ENCODE results near the gene DNAJA2.

DNAJA2 gene

DNA sequence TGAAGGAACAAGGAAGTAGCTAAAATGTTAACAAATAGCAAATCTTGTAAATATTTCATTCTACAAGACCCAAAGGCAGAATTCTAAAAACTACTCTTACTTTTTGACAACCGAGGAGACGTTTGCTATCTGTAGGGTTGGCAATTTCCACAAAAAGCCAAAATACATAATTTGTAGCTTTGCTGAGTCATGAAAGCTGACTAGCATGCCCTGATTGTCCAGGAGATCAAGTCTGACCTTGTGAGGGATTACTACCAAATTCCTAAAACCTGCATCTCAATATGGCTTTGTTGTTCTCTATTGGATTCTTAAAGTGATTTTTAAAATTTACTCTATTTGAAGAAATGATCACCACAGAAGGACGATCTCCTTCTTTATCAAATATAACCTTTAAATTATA, 10.8 kb downstream of the DNAJA2 start:
- no peaks in the 10 kb centered on the region for H3K27me3 Mint-ChIP-seq (ENCODE audit: low read depth, poor library complexity)
- peak overlapping the region; percentile 4 for H3K27ac Mint-ChIP-seq
- no peak for DNase-seq
- TF ChIP-seq, protein P1, sequence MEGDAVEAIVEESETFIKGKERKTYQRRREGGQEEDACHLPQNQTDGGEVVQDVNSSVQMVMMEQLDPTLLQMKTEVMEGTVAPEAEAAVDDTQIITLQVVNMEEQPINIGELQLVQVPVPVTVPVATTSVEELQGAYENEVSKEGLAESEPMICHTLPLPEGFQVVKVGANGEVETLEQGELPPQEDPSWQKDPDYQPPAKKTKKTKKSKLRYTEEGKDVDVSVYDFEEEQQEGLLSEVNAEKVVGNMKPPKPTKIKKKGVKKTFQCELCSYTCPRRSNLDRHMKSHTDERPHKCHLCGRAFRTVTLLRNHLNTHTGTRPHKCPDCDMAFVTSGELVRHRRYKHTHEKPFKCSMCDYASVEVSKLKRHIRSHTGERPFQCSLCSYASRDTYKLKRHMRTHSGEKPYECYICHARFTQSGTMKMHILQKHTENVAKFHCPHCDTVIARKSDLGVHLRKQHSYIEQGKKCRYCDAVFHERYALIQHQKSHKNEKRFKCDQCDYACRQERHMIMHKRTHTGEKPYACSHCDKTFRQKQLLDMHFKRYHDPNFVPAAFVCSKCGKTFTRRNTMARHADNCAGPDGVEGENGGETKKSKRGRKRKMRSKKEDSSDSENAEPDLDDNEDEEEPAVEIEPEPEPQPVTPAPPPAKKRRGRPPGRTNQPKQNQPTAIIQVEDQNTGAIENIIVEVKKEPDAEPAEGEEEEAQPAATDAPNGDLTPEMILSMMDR (IDR thresholded peaks at IDR 0.05) = no peak
- no peaks in the 10 kb centered on the region for H3K4me1 Mint-ChIP-seq
- no peaks in the 10 kb centered on the region for H3K9me3 Mint-ChIP-seq
- no peak overlapping the region for H3K4me3 Mint-ChIP-seq
- peaks cover 79% of the 10 kb centered on the region for H3K36me3 Mint-ChIP-seq (ENCODE audit: low read depth)

DNA sequence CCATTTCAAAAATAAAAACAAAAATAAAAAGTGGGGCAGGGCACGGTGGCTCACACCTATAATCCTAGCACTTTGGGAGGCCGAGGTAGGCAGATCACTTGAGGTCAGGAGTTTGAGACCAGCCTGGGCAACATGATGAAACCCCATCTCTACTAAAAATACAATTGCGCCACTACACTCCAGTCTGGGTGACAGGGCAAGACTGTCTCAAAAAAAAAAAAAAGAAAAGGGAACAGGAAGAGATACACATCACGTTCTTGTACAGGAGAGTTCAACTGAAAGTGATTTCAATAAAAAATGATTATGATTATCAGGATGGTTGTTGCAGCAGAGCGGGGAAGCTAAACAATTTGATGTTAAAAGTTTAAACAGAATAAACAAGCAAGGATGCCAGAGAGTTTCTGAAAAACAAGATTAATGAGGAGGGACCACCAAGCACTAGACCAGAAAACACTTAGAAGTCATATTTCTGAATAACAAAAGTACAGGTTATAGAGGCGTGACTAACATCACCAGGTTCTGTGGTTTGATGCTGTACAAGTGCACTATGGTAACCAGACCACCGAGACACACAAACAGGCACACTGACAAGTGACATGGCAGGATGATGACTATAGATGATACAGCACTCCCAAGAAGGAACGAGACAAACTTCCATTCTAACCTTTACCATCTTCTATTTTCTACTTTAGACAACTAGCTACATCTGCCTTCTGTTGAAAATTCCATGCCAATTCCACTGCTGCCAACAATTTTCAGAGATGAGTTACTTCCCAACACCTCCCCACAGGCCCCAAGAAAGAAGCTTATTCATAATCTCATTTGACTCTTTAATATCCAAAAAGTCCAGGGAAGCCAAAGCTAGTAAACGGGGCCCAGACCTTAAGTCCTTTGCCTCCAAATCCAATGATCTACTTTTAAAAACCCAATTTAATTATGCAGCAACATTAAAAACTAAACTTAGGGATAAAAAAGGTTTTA, 11.8 kb downstream of the DNAJA2 start:
- no peak for DNase-seq
- Mint-ChIP-seq H3K4me1 (no peaks in the 10 kb centered on the region), H3K36me3 (ENCODE audit: low read depth) (peaks cover 79% of the 10 kb centered on the region), H3K27ac (no peak overlapping the region), H3K4me3 (no peak overlapping the region), H3K9me3 (no peaks in the 10 kb centered on the region), H3K27me3 (ENCODE audit: low read depth, poor library complexity) (no peaks in the 10 kb centered on the region)
- TF ChIP-seq, protein P1 (IDR thresholded peaks at IDR 0.05) = no peak

GRCh38 chr16:46954562-46954961, 18.9 kb downstream of the DNAJA2 start:
- DNase-seq = no peak
- H3K36me3 Mint-ChIP-seq (ENCODE audit: low read depth) = peaks cover 38% of the 10 kb centered on the region
- H3K27ac Mint-ChIP-seq = no peak overlapping the region
- no peaks in the 10 kb centered on the region for H3K9me3 Mint-ChIP-seq
- TF ChIP-seq, protein P1 (IDR thresholded peaks at IDR 0.05) = no peak
- H3K4me3 Mint-ChIP-seq = no peak overlapping the region
- no peaks in the 10 kb centered on the region for H3K4me1 Mint-ChIP-seq
- no peaks in the 10 kb centered on the region for H3K27me3 Mint-ChIP-seq (ENCODE audit: low read depth, poor library complexity)

GRCh38 chr16:46950009-46950408, 23.5 kb downstream of the DNAJA2 start:
- H3K4me3 Mint-ChIP-seq = no peak overlapping the region
- TF ChIP-seq, protein P1 (IDR thresholded peaks at IDR 0.05) = no peak
- no peaks in the 10 kb centered on the region for H3K9me3 Mint-ChIP-seq
- no peak for DNase-seq
- peaks cover 5% of the 10 kb centered on the region for H3K36me3 Mint-ChIP-seq (ENCODE audit: low read depth)
- no peaks in the 10 kb centered on the region for H3K27me3 Mint-ChIP-seq (ENCODE audit: low read depth, poor library complexity)
- H3K27ac Mint-ChIP-seq = no peak overlapping the region
- H3K4me1 Mint-ChIP-seq = no peaks in the 10 kb centered on the region

GRCh38 chr16:46949241-46949892, 24.1 kb downstream of the DNAJA2 start:
- Mint-ChIP-seq H3K27ac (no peak overlapping the region), H3K9me3 (no peaks in the 10 kb centered on the region), H3K27me3 (ENCODE audit: low read depth, poor library complexity) (no peaks in the 10 kb centered on the region), H3K4me1 (no peaks in the 10 kb centered on the region), H3K36me3 (ENCODE audit: low read depth) (no peaks in the 10 kb centered on the region), H3K4me3 (no peak overlapping the region)
- TF ChIP-seq, protein P1 (IDR thresholded peaks at IDR 0.05) = no peak
- no peak for DNase-seq
